OCI-LY3 (cell line): ENCODE measurements around the gene RFNG.

Experiments used
- H2AFZ ChIP-seq: fragments of 200-600, 300-600 bp; shearing (Covaris generic); 2 replicates; pipeline ENCODE4 v1.6.0; 2014; ENCODE audit warnings: antibody characterized with exemption, low read depth, low read length
- H3K27ac ChIP-seq: fragments of 200-600, 300-600 bp; sonication (generic); 2 replicates; pipeline ENCODE4 v1.5.1; 2014; ENCODE audit warnings: mild to moderate bottlenecking, low read length, moderate library complexity, mixed read lengths
- H3K27me3 ChIP-seq: fragments of 200-600, 300-600 bp; sonication (generic); 2 replicates; pipeline ENCODE4 v1.6.1; 2014; ENCODE audit warnings: low read depth, low read length, mixed read lengths
- H3K36me3 ChIP-seq: fragments of 200-600, 300-600 bp; sonication (generic); replicated peaks from 2 replicates; pipeline ENCODE3; 2014; ENCODE audit warnings: low read depth, low read length, mixed read lengths
- H3K4me1 ChIP-seq: fragments of 300-600, 200-600 bp; sonication (generic); 2 replicates; pipeline ENCODE4 v1.6.1; 2014; ENCODE audit warnings: low read length, mixed read lengths
- H3K4me2 ChIP-seq: fragments of 200-600, 300-600 bp; sonication (generic); 2 replicates; pipeline ENCODE4 v1.6.1; 2014; ENCODE audit warnings: low read length, mixed read lengths
- H3K4me3 ChIP-seq: fragments of 300-600, 200-600 bp; sonication (generic); 2 replicates; pipeline ENCODE4 v1.5.1; 2014; ENCODE audit warnings: antibody characterized with exemption, mild to moderate bottlenecking, low read length, moderate library complexity
- H3K79me2 ChIP-seq: fragments of 300-600, 200-600 bp; shearing (Covaris generic); 2 replicates; pipeline ENCODE4 v1.6.1; 2014; ENCODE audit warnings: mild to moderate bottlenecking, low read length, mixed read lengths
- H3K9ac ChIP-seq: fragments of 300-600, 200-600 bp; shearing (Covaris generic); 2 replicates; pipeline ENCODE4 v1.6.0; 2014; ENCODE audit warnings: mild to moderate bottlenecking, low read length, moderate library complexity
- H3K9me3 ChIP-seq: fragments of 200-600, 300-600 bp; shearing (Covaris generic); 2 replicates; pipeline ENCODE4 v1.6.1; 2014; ENCODE audit warnings: low read length, mixed read lengths; ENCODE audit not compliant: insufficient read depth
- H4K20me1 ChIP-seq: fragments of 200-600, 300-600 bp; sonication (generic); 2 replicates; pipeline ENCODE4 v1.6.1; 2016; ENCODE audit warnings: low read length, mixed read lengths; ENCODE audit not compliant: insufficient read depth
- CTCF ChIP-seq: fragments of 200-600, 300-600 bp; sonication (generic); IDR thresholded peaks from 2 replicates; pipeline ENCODE4 v1.5.1; 2014; ENCODE audit warnings: antibody characterized with exemption, low read length, low read depth
- EZH2phosphoT487 ChIP-seq: fragments of 200-600 bp; shearing (Covaris generic); IDR thresholded peaks from 2 replicates; pipeline ENCODE4 v1.6.1; 2018; ENCODE audit warnings: antibody characterized with exemption, mixed run types, low read depth

Gene RFNG

GRCh38 chr17:82011617-82012187 is 39.9 kb downstream of the RFNG start:
- TF ChIP-seq CTCF, result no peak
- TF ChIP-seq EZH2phosphoT487, result no peak
- no peak overlapping the region for H3K4me3 ChIP-seq
- H3K9me3 ChIP-seq, result no peaks in the 10 kb centered on the region
- H4K20me1 ChIP-seq, result no peaks in the 10 kb centered on the region
- H3K27me3 ChIP-seq, result no peaks in the 10 kb centered on the region
- no peak overlapping the region for H3K9ac ChIP-seq
- no peaks in the 10 kb centered on the region for H3K4me1 ChIP-seq
- no peaks in the 10 kb centered on the region for H3K79me2 ChIP-seq
- H3K27ac ChIP-seq, result no peak overlapping the region
- H3K36me3 ChIP-seq, result no peaks in the 10 kb centered on the region
- H3K4me2 ChIP-seq, result no peak overlapping the region
- H2AFZ ChIP-seq, result no peak overlapping the region

DNA sequence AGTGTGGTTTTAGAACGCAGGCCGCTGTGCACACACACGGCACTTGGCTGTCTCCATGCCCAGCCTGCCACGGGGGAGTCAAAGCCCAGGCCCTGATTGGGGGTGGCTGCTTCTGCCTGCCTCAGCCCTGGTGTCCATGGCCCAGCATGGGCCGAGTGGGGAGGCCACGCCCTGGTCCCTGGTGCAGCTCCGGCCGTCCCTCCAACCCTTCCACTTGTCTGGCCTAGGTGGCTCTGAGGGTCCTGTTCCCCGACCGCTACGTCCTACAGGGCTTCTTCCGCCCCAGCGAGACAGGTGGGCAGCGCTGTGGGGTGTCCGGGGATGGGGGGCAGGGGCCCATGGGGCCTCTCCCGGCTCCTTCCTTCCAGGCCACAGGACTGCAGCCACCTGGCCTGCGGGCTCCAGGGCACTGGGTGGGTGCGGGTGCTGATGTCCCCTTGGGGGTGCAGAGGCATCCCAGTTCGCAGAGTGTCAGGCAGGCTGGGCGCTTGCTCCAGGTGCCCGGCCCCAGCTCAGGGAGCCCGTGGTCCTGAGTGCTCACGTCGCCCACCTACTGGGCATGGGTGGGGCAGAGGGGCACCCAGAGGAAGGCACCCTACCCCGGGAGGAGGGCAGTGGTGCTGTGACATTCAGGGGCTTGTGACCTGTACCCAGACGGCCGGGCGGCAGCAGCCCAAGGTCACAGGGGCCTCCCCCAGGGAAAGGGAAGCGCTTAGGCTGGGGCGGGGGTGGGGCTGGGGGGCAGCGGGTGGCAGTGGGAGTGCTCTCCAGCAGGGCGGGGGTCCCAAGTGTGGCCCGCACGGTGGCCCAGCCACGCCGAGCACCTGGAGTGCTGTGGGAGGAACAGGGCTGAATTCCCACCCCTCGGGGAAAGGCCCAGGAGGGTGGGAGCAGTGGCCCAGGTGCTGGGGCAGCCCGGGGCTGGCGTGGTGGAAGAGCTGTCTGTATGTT is 40.8 kb downstream of the RFNG start:
- H3K79me2 ChIP-seq, result no peaks in the 10 kb centered on the region
- H3K36me3 ChIP-seq, result no peaks in the 10 kb centered on the region
- no peaks in the 10 kb centered on the region for H3K4me1 ChIP-seq
- H3K4me2 ChIP-seq, result no peak overlapping the region
- H4K20me1 ChIP-seq, result no peaks in the 10 kb centered on the region
- TF ChIP-seq CTCF, result no peak
- no peak for TF ChIP-seq EZH2phosphoT487
- H3K27me3 ChIP-seq, result no peaks in the 10 kb centered on the region
- no peak overlapping the region for H3K27ac ChIP-seq
- H3K4me3 ChIP-seq, result no peak overlapping the region
- H3K9me3 ChIP-seq, result no peaks in the 10 kb centered on the region
- H3K9ac ChIP-seq, result no peak overlapping the region
- H2AFZ ChIP-seq, result no peak overlapping the region

- H3K4me1 ChIP-seq, result no peaks in the 10 kb centered on the region
- no peak overlapping the region for H3K9ac ChIP-seq
Observed at GRCh38 chr17:82009413-82009812, 42.2 kb downstream of the RFNG start.

More at GRCh38 chr17:82009413-82009812, 42.2 kb downstream of the RFNG start:
- Histone ChIP-seq H3K9me3 (no peaks in the 10 kb centered on the region), H3K4me2 (no peak overlapping the region), H3K4me3 (no peak overlapping the region), H3K27me3 (no peaks in the 10 kb centered on the region), H3K36me3 (no peaks in the 10 kb centered on the region), H2AFZ (no peak overlapping the region), H3K27ac (no peak overlapping the region), H4K20me1 (no peaks in the 10 kb centered on the region), H3K79me2 (no peaks in the 10 kb centered on the region)
- TF ChIP-seq CTCF, result no peak
- TF ChIP-seq EZH2phosphoT487, result no peak
